Measurements from ENCODE around the gene RBM46. TPM values are rescaled to one million over a fixed set of nuclear protein-coding genes. Genes with fewer than 3 reads are reported as not detected.

Gene RBM46
- total RNA-seq, 1 experiment from 2014 or later = 4.6 TPM

DNA sequence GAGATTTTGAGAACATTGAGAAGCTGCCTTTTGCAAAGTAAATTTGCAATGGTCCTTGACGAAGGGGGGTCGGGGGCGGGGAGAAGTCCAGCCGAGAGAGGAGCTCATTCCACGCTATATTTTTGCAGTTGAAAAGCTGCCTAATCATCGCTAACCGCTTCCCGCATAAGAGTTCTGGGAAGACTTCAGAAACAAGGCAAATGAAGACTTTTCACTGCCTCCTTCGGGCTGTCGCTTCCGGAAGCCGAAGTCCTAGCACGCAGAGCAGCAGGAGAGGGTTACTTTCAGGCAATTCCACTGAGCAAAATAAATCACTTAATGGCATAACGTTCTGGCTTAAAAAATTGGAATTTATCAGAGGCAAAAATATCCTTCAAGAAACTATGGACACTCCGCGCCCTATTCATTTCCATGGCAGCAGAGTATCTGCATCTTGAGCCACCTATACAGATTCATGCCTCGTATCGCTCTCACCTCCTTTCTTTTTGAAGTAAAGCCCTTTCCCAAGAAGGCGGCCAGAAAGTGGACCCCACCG, 39.9 kb upstream of the RBM46 start:
- TF ChIP-seq, protein P1, sequence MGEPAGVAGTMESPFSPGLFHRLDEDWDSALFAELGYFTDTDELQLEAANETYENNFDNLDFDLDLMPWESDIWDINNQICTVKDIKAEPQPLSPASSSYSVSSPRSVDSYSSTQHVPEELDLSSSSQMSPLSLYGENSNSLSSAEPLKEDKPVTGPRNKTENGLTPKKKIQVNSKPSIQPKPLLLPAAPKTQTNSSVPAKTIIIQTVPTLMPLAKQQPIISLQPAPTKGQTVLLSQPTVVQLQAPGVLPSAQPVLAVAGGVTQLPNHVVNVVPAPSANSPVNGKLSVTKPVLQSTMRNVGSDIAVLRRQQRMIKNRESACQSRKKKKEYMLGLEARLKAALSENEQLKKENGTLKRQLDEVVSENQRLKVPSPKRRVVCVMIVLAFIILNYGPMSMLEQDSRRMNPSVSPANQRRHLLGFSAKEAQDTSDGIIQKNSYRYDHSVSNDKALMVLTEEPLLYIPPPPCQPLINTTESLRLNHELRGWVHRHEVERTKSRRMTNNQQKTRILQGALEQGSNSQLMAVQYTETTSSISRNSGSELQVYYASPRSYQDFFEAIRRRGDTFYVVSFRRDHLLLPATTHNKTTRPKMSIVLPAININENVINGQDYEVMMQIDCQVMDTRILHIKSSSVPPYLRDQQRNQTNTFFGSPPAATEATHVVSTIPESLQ (CRISPR knock-in tag; IDR thresholded peaks at IDR 0.05) = no peak
- TF ChIP-seq, protein P2, sequence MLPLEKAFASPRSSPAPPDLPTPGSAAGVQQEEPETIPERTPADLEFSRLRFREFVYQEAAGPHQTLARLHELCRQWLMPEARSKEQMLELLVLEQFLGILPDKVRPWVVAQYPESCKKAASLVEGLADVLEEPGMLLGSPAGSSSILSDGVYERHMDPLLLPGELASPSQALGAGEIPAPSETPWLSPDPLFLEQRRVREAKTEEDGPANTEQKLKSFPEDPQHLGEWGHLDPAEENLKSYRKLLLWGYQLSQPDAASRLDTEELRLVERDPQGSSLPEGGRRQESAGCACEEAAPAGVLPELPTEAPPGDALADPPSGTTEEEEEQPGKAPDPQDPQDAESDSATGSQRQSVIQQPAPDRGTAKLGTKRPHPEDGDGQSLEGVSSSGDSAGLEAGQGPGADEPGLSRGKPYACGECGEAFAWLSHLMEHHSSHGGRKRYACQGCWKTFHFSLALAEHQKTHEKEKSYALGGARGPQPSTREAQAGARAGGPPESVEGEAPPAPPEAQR (CRISPR knock-in tag; IDR thresholded peaks at IDR 0.05) = no peak
- TF ChIP-seq, protein P3, sequence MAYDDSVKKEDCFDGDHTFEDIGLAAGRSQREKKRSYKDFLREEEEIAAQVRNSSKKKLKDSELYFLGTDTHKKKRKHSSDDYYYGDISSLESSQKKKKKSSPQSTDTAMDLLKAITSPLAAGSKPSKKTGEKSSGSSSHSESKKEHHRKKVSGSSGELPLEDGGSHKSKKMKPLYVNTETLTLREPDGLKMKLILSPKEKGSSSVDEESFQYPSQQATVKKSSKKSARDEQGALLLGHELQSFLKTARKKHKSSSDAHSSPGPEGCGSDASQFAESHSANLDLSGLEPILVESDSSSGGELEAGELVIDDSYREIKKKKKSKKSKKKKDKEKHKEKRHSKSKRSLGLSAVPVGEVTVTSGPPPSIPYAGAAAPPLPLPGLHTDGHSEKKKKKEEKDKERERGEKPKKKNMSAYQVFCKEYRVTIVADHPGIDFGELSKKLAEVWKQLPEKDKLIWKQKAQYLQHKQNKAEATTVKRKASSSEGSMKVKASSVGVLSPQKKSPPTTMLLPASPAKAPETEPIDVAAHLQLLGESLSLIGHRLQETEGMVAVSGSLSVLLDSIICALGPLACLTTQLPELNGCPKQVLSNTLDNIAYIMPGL (CRISPR knock-in tag; IDR thresholded peaks at IDR 0.05) = no peak
- TF ChIP-seq RELA (CRISPR knock-in tag; IDR thresholded peaks at IDR 0.05; ENCODE audit: borderline replicate concordance) (no peak), ZNF138 (CRISPR knock-in tag; conservative IDR thresholded peaks at IDR 0.05) (no peak), ETV6 (CRISPR knock-in tag; IDR thresholded peaks at IDR 0.05) (0 out of 2 replicates have a peak, but pooled peaks have one; percentile 28), TEAD1 (CRISPR knock-in tag; IDR thresholded peaks at IDR 0.05) (0 out of 2 replicates have a peak, but pooled peaks have one; percentile 24), EMX1 (CRISPR knock-in tag; IDR thresholded peaks at IDR 0.05) (no peak), ZNF263 (CRISPR knock-in tag; IDR thresholded peaks at IDR 0.05; ENCODE audit: low read depth) (no peak), ZNF671 (CRISPR knock-in tag; IDR thresholded peaks at IDR 0.05) (no peak), ATF1 (CRISPR knock-in tag; IDR thresholded peaks at IDR 0.05) (no peak), HMGA2 (CRISPR knock-in tag; IDR thresholded peaks at IDR 0.05) (no peak)
- TF ChIP-seq, protein P4, sequence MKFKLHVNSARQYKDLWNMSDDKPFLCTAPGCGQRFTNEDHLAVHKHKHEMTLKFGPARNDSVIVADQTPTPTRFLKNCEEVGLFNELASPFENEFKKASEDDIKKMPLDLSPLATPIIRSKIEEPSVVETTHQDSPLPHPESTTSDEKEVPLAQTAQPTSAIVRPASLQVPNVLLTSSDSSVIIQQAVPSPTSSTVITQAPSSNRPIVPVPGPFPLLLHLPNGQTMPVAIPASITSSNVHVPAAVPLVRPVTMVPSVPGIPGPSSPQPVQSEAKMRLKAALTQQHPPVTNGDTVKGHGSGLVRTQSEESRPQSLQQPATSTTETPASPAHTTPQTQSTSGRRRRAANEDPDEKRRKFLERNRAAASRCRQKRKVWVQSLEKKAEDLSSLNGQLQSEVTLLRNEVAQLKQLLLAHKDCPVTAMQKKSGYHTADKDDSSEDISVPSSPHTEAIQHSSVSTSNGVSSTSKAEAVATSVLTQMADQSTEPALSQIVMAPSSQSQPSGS (CRISPR knock-in tag; IDR thresholded peaks at IDR 0.05; ENCODE audit: borderline replicate concordance, low read depth) = no peak
- TF ChIP-seq, protein P5, sequence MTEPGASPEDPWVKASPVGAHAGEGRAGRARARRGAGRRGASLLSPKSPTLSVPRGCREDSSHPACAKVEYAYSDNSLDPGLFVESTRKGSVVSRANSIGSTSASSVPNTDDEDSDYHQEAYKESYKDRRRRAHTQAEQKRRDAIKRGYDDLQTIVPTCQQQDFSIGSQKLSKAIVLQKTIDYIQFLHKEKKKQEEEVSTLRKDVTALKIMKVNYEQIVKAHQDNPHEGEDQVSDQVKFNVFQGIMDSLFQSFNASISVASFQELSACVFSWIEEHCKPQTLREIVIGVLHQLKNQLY (CRISPR knock-in tag; IDR thresholded peaks at IDR 0.05) = no peak
- TF ChIP-seq, protein P6, sequence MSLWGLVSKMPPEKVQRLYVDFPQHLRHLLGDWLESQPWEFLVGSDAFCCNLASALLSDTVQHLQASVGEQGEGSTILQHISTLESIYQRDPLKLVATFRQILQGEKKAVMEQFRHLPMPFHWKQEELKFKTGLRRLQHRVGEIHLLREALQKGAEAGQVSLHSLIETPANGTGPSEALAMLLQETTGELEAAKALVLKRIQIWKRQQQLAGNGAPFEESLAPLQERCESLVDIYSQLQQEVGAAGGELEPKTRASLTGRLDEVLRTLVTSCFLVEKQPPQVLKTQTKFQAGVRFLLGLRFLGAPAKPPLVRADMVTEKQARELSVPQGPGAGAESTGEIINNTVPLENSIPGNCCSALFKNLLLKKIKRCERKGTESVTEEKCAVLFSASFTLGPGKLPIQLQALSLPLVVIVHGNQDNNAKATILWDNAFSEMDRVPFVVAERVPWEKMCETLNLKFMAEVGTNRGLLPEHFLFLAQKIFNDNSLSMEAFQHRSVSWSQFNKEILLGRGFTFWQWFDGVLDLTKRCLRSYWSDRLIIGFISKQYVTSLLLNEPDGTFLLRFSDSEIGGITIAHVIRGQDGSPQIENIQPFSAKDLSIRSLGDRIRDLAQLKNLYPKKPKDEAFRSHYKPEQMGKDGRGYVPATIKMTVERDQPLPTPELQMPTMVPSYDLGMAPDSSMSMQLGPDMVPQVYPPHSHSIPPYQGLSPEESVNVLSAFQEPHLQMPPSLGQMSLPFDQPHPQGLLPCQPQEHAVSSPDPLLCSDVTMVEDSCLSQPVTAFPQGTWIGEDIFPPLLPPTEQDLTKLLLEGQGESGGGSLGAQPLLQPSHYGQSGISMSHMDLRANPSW (CRISPR knock-in tag; conservative IDR thresholded peaks at IDR 0.05; ENCODE audit: low read depth) = no peak
- TF ChIP-seq, protein P7, sequence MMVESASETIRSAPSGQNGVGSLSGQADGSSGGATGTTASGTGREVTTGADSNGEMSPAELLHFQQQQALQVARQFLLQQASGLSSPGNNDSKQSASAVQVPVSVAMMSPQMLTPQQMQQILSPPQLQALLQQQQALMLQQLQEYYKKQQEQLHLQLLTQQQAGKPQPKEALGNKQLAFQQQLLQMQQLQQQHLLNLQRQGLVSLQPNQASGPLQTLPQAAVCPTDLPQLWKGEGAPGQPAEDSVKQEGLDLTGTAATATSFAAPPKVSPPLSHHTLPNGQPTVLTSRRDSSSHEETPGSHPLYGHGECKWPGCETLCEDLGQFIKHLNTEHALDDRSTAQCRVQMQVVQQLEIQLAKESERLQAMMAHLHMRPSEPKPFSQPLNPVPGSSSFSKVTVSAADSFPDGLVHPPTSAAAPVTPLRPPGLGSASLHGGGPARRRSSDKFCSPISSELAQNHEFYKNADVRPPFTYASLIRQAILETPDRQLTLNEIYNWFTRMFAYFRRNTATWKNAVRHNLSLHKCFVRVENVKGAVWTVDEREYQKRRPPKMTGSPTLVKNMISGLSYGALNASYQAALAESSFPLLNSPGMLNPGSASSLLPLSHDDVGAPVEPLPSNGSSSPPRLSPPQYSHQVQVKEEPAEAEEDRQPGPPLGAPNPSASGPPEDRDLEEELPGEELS (CRISPR knock-in tag; IDR thresholded peaks at IDR 0.05) = 0 out of 2 replicates have a peak, but pooled peaks have one; percentile 28
- TF ChIP-seq, protein P8, sequence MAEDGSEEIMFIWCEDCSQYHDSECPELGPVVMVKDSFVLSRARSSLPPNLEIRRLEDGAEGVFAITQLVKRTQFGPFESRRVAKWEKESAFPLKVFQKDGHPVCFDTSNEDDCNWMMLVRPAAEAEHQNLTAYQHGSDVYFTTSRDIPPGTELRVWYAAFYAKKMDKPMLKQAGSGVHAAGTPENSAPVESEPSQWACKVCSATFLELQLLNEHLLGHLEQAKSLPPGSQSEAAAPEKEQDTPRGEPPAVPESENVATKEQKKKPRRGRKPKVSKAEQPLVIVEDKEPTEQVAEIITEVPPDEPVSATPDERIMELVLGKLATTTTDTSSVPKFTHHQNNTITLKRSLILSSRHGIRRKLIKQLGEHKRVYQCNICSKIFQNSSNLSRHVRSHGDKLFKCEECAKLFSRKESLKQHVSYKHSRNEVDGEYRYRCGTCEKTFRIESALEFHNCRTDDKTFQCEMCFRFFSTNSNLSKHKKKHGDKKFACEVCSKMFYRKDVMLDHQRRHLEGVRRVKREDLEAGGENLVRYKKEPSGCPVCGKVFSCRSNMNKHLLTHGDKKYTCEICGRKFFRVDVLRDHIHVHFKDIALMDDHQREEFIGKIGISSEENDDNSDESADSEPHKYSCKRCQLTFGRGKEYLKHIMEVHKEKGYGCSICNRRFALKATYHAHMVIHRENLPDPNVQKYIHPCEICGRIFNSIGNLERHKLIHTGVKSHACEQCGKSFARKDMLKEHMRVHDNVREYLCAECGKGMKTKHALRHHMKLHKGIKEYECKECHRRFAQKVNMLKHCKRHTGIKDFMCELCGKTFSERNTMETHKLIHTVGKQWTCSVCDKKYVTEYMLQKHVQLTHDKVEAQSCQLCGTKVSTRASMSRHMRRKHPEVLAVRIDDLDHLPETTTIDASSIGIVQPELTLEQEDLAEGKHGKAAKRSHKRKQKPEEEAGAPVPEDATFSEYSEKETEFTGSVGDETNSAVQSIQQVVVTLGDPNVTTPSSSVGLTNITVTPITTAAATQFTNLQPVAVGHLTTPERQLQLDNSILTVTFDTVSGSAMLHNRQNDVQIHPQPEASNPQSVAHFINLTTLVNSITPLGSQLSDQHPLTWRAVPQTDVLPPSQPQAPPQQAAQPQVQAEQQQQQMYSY (CRISPR knock-in tag; IDR thresholded peaks at IDR 0.05) = no peak
- Mint-ChIP-seq H3K27ac (peak overlapping the region; percentile 97), H3K36me3 (no peaks in the 10 kb centered on the region), H3K27me3 (ENCODE audit: low read depth) (peaks cover 38% of the 10 kb centered on the region), H3K4me1 (peaks cover 56% of the 10 kb centered on the region), H3K4me3 (peak overlapping the region; percentile 65), H3K9me3 (no peaks in the 10 kb centered on the region)
- POLR2A ChIA-PET = no interaction called here
- ATAC-seq (no peak), DNase-seq (ENCODE audit: low spot score) (peak; percentile 20)
- CTCF ChIA-PET = interaction anchor here (1.5 to 4.2 kb wide), 2 partner anchors 122 to 187 kb away, joined by 3 to 12 read pairs; no protein-coding TSS in a partner anchor
